PC-3 (cell line): ENCODE measurements around the gene TCAP. TPM values are rescaled to one million over a fixed set of nuclear protein-coding genes. Genes with fewer than 3 reads are reported as not detected.
A peak's percentile ranks its signal among the peaks of the same experiment; 100 is the strongest.

Experiments
- ATAC-seq: fragments of 200-7000 bp; cut with Tn5 transposase; 2 replicates; pipeline ENCODE4 v1.9.1; 2020; ENCODE audit warnings: mild to moderate bottlenecking, moderate library complexity
- BruUV-seq: library from RNA; stranded (reverse); fragments of 400-500 nt; replicated peaks from 2 replicates; lab custom pipeline; 2021; lab: Mats Ljungman, UMichigan
- CTCF ChIA-PET: fragments of 300-600 bp; sonication (Branson Sonifier 250); formaldehyde crosslinking; loops from one replicate; lab custom pipeline; 2022; ENCODE audit warnings: antibody characterized with exemption; lab: Charles Lee
- POLR2A ChIA-PET: fragments of 300-600 bp; sonication (Branson Sonifier 250); formaldehyde crosslinking; loops from one replicate; lab custom pipeline; 2022; ENCODE audit warnings: antibody characterized with exemption; ENCODE audit not compliant: unreplicated experiment; lab: Charles Lee
- DNase-seq: peaks from one replicate; pipeline ENCODE4 v3.0.0-alpha.2; 2015
- H2AFZ ChIP-seq: fragments of 300-600 bp; sonication (generic); 2 replicates; pipeline ENCODE4 v1.6.0; 2016; ENCODE audit warnings: antibody characterized with exemption, low read length
- H3F3A ChIP-seq: fragments of 300-600 bp; sonication (generic); one replicate; pipeline ENCODE4 v1.6.0; 2017; ENCODE audit warnings: antibody characterized with exemption, low read length, control low read depth, mild to moderate bottlenecking; ENCODE audit not compliant: unreplicated experiment
- H3K27ac ChIP-seq: fragments of 300-600 bp; sonication (generic); 2 replicates; pipeline ENCODE4 v1.5.1; 2016; ENCODE audit warnings: mild to moderate bottlenecking, low read length
- H3K27me3 ChIP-seq: fragments of 300-600 bp; sonication (generic); 2 replicates; pipeline ENCODE4 v1.6.1; 2016; ENCODE audit warnings: low read length, mixed read lengths
- H3K36me3 ChIP-seq: fragments of 300-600 bp; sonication (generic); 2 replicates; pipeline ENCODE4 v1.6.1; 2016; ENCODE audit warnings: low read depth, mixed run types, low read length, mixed read lengths
- H3K4me1 ChIP-seq: fragments of 300-600 bp; sonication (generic); 2 replicates; pipeline ENCODE4 v1.5.1; 2016; ENCODE audit warnings: low read length; ENCODE audit not compliant: insufficient read depth
- H3K4me2 ChIP-seq: fragments of 300-600 bp; sonication (generic); 2 replicates; pipeline ENCODE4 v1.6.0; 2016; ENCODE audit warnings: low read length
- H3K4me3 ChIP-seq: fragments of 300-600 bp; sonication (generic); 2 replicates; pipeline ENCODE4 v1.5.1; 2016; ENCODE audit warnings: mild to moderate bottlenecking, low read length, mixed read lengths
- H3K79me2 ChIP-seq: fragments of 300-600 bp; sonication (generic); 2 replicates; pipeline ENCODE4 v1.6.1; 2017; ENCODE audit warnings: low read length, mixed read lengths
- H3K9ac ChIP-seq: fragments of 300-600 bp; sonication (generic); 2 replicates; pipeline ENCODE4 v1.6.0; 2016; ENCODE audit warnings: mild to moderate bottlenecking, low read length
- H3K9me2 ChIP-seq: fragments of 300-600 bp; sonication (generic); replicated peaks from 2 replicates; pipeline ENCODE4 v1.6.1; 2016; ENCODE audit warnings: mixed run types, low read length, mixed read lengths
- H3K9me3 ChIP-seq: fragments of 300-600 bp; sonication (generic); 2 replicates; pipeline ENCODE4 v1.6.1; 2016; ENCODE audit warnings: low read length, mixed read lengths
- H4K20me1 ChIP-seq: fragments of 300-600 bp; sonication (generic); 2 replicates; pipeline ENCODE4 v1.6.1; 2016; ENCODE audit warnings: low read length, mixed read lengths
- EZH2 ChIP-seq: fragments of 300-600 bp; sonication (generic); IDR thresholded peaks from one replicate; pipeline ENCODE4 v1.6.1; 2017; ENCODE audit warnings: antibody characterized with exemption, mild to moderate bottlenecking, low read length; ENCODE audit not compliant: unreplicated experiment
- EZH2phosphoT487 ChIP-seq: fragments of 300-600 bp; sonication (generic); IDR thresholded peaks from 2 replicates; pipeline ENCODE4 v1.6.1; 2018; ENCODE audit warnings: mild to moderate bottlenecking, antibody characterized with exemption, low read length, borderline replicate concordance
- intact Hi-C: fragments of 100-400 bp; cut with micrococcal nuclease; formaldehyde crosslinking; loops from 2 replicates; pipeline ENCODE4 v1.9.0; 2023
- total RNA-seq: library from RNA; depleted of rRNA; stranded (reverse); fragments of >200 nt; gene quantifications from 2 replicates; pipeline ENCODE4 v1.2.3, GENCODE V29; 2014
- TF ChIP-seq, protein P1 (sequence below): fragments of 300-600 bp; sonication (generic); conservative IDR thresholded peaks from 2 replicates; pipeline ENCODE4 v1.5.1; 2017; ENCODE audit warnings: antibody characterized with exemption, low read depth, mild to moderate bottlenecking, low read length

TCAP gene
- total RNA-seq, 1 experiment from 2014 or later = 0.51 TPM

DNA sequence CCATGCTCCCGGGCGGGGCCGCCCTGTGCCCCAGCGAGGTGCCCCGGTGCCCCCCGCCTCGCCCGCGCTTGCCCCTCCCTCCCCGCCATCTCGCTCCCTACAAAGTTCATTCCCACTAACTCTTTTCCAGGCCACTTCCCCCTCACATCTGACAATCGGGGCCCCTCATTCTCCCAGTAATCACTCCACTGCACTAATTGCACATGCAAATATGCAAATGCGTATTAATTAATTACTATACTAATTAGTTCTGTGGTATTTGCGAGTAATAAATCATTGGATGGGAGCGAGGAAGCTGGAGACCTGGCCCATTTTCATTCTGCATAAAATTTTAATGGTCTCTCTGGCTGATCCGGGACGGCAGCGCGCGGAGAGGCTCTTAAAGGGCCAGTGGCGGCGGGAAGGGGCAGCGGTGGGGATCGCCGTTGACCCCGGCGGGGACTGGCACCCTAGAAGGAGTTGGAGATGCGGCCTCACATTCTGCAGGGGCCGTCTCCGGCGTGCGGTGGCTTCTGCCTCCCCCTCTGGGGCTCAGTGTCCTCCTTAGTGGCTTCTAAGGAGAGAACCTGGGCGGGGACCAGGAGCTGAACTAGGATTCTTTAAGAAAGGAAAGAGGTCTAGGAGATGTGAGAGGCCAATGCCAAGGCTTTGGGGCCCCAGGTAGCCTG is 46.8 kb upstream of the TCAP start:
- CTCF ChIA-PET = interaction anchor here (0.7 kb wide), 1 partner anchor 266 kb away, joined by 3 read pairs; no protein-coding TSS in a partner anchor
- peak; percentile 38 for ATAC-seq

DNA sequence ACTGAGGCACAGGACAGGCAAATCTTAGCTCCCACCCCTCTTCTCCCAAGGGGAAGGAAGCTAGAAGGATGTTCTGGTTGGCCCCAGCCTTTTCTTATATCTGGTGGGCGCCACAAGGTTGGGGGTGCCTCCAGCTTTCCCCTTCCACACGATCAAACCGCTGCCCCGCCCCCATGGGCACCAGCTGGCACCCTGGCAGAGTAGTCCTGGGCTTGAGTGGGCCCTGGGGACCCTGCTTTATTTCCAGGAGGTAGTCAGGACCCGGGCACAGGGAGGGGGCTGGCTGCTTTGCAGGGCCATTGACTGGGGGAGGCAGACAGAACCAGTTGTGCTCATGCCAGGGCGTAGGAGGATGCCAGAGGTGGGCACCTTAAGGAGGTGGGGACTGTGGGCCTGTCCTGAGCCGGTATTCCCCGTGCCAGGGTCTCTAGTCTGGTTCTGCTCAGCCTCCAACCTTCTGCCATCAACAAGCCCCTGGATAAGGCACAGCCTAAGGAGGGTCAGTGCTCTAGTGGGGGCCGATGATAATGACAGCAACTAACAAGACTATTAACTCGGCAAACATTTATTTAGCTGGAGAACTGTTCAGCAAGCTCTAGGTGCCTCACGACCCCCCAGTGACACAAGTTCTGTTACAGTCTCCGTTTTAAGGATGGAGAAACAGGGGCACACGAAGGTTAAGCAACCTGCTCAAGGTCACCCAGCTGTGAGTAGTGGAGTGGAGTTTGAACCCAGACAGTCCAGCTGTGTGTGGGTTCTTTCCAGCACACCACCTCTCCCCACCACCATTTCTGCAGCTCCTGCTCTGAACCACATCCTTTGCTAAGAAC is 46.0 kb upstream of the TCAP start:
- Histone ChIP-seq H3K4me2 (peak overlapping the region; percentile 98), H3F3A (no peaks in the 10 kb centered on the region), H3K9me2 (no peaks in the 10 kb centered on the region), H3K36me3 (no peaks in the 10 kb centered on the region; the same call in 1 of the 2 replicates), H3K4me1 (no peaks in the 10 kb centered on the region), H3K27me3 (no peaks in the 10 kb centered on the region), H2AFZ (peak overlapping the region; percentile 93; the same call in 1 of the 2 replicates), H3K79me2 (no peaks in the 10 kb centered on the region), H3K27ac (no peak overlapping the region), H4K20me1 (no peaks in the 10 kb centered on the region), H3K4me3 (peak overlapping the region; percentile 76; the same call in 1 of the 2 replicates), H3K9me3 (no peaks in the 10 kb centered on the region), H3K9ac (no peak overlapping the region)
- DNase-seq (no peak), ATAC-seq (no peak)
- ChIA-PET CTCF (no interaction called here), POLR2A (no interaction called here)
- no peak for TF ChIP-seq EZH2
- TF ChIP-seq, protein P1, sequence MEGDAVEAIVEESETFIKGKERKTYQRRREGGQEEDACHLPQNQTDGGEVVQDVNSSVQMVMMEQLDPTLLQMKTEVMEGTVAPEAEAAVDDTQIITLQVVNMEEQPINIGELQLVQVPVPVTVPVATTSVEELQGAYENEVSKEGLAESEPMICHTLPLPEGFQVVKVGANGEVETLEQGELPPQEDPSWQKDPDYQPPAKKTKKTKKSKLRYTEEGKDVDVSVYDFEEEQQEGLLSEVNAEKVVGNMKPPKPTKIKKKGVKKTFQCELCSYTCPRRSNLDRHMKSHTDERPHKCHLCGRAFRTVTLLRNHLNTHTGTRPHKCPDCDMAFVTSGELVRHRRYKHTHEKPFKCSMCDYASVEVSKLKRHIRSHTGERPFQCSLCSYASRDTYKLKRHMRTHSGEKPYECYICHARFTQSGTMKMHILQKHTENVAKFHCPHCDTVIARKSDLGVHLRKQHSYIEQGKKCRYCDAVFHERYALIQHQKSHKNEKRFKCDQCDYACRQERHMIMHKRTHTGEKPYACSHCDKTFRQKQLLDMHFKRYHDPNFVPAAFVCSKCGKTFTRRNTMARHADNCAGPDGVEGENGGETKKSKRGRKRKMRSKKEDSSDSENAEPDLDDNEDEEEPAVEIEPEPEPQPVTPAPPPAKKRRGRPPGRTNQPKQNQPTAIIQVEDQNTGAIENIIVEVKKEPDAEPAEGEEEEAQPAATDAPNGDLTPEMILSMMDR = no peak
- intact Hi-C loops = loop anchor here (1.0 kb wide), 1 partner anchor 46 kb away; no protein-coding TSS in a partner anchor
- no TSS peak for BruUV-seq

More for the DNA sequence above, 46.8 kb upstream of the TCAP start:
- POLR2A ChIA-PET = no interaction called here
- no peaks in the 10 kb centered on the region for H3K9me3 ChIP-seq
- H2AFZ ChIP-seq = peak overlapping the region; percentile 93
- H3K79me2 ChIP-seq = no peaks in the 10 kb centered on the region
- peak overlapping the region; percentile 98 for H3K4me2 ChIP-seq
- no peak overlapping the region for H3K27ac ChIP-seq
- no peaks in the 10 kb centered on the region for H3K9me2 ChIP-seq
- intact Hi-C loops = loop anchor here (1.0 kb wide), 1 partner anchor 45 kb away; no protein-coding TSS in a partner anchor
- no peaks in the 10 kb centered on the region for H4K20me1 ChIP-seq
- no peaks in the 10 kb centered on the region for H3F3A ChIP-seq
- no peaks in the 10 kb centered on the region for H3K4me1 ChIP-seq
- H3K36me3 ChIP-seq = no peaks in the 10 kb centered on the region; the same call in 1 of the 2 replicates
- peak overlapping the region; percentile 49; the same call in 1 of the 2 replicates for H3K9ac ChIP-seq
- no peak for TF ChIP-seq EZH2phosphoT487
- TF ChIP-seq, protein P1 = no peak
- TF ChIP-seq EZH2 = no peak
- peak; percentile 20 for DNase-seq
- H3K4me3 ChIP-seq = peak overlapping the region; percentile 76
- no TSS peak for BruUV-seq
- no peaks in the 10 kb centered on the region for H3K27me3 ChIP-seq
